Esophagus squamous epithelium (tissue), 4 donors: ENCODE data around the gene HUS1B.
A peak's percentile ranks its signal among the peaks of the same experiment; 100 is the strongest.

Source experiments
- CTCF ChIP-seq, 6 experiments: fragments of 450-650 bp in 4 of 6; fragments of 200-600 bp in 2 of 6; sonication (generic) in 2 of 6; IDR thresholded peaks; one replicate each; pipeline ENCODE4 v1.5.1; 2016 to 2019; ENCODE audit warnings: antibody characterized with exemption in 6 of 6, mild to moderate bottlenecking in 4 of 6, moderate library complexity in 4 of 6
- POLR2A ChIP-seq, 4 donors: fragments of 450-650 bp; IDR thresholded peaks; one replicate each; pipeline ENCODE4 v1.6.1; 2017; ENCODE audit warnings: antibody characterized with exemption in 4 of 4, mild to moderate bottlenecking in 4 of 4, moderate library complexity in 3 of 4

GRCh38 chr6:624979-625378, 31.9 kb downstream of the HUS1B start:
- TF ChIP-seq CTCF (IDR thresholded peaks at IDR 0.05): peak in 2 of 6 experiments; percentile 5 to 8
- TF ChIP-seq POLR2A (IDR thresholded peaks at IDR 0.05): no peak
